GM12878 (cell line): ENCODE data around the gene CLPTM1L. TPM values are rescaled to one million over a fixed set of nuclear protein-coding genes. Genes with fewer than 3 reads are reported as not detected.

Experiments
- ATAC-seq: fragments of 200-7000 bp; cut with Tn5 transposase; 3 replicates; pipeline ENCODE4 v1.9.1; 2020; ENCODE audit warnings: mild to moderate bottlenecking, moderate library complexity
- BruUV-seq: library from RNA; stranded (reverse); fragments of 400-500 nt; replicated peaks from 2 replicates; lab custom pipeline; 2021; lab: Mats Ljungman, UMichigan
- CTCF ChIA-PET: fragments of 300-600 bp; sonication (Branson Sonifier 250); formaldehyde crosslinking; extraction: SDS; loops from one replicate; lab custom pipeline; 2021; ENCODE audit warnings: inconsistent platforms; lab: Yijun Ruan, JAX
- POLR2A ChIA-PET: fragments of 350-600 bp; formaldehyde crosslinking; extraction: SDS; loops from one replicate; lab custom pipeline; 2021; ENCODE audit warnings: inconsistent platforms; lab: Charles Lee
- RAD21 ChIA-PET: fragments of 300-600 bp; sonication (Branson Sonifier 250); formaldehyde crosslinking; loops from one replicate; lab custom pipeline; 2023; ENCODE audit warnings: antibody characterized with exemption; ENCODE audit not compliant: unreplicated experiment; lab: Charles Lee
- SMC1A ChIA-PET: fragments of 300-600 bp; sonication (Branson Sonifier 250); formaldehyde crosslinking; loops from one replicate; lab custom pipeline; 2023; ENCODE audit not compliant: unreplicated experiment, uncharacterized antibody; lab: Charles Lee
- DNase-seq: peaks from one replicate; pipeline ENCODE4 v3.0.0-alpha.2; 2011; ENCODE audit warnings: low read depth, low spot score
- FAIRE-seq: peaks from 3 replicates; lab custom pipeline; 2011; peaks lifted over from hg19 to GRCh38; lab: Jason Lieb, UNC
- H2AFZ ChIP-seq: 2 replicates; pipeline ENCODE4 v1.6.0; 2011; ENCODE audit warnings: low read depth, low read length, control low read depth; ENCODE audit not compliant: control insufficient read depth
- H3K27ac ChIP-seq: 2 replicates; pipeline ENCODE4 v1.5.1; 2011; ENCODE audit warnings: control low read depth; ENCODE audit not compliant: control insufficient read depth, insufficient read depth
- H3K27me3 ChIP-seq, 2 experiments: replicated peaks in 1 of 2; 2 replicates each; pipeline versions ENCODE4 v1.6.0 to v1.6.1; 2011; ENCODE audit warnings: low read length in 1 of 2; ENCODE audit not compliant: control insufficient read depth in 2 of 2, insufficient read depth in 2 of 2
- H3K36me3 ChIP-seq, 2 experiments: 2 replicates each; pipeline ENCODE4 v1.5.1; 2011; ENCODE audit warnings: low read length in 1 of 2; ENCODE audit not compliant: control insufficient read depth in 2 of 2, insufficient read depth in 2 of 2
- H3K4me1 ChIP-seq: 2 replicates; pipeline ENCODE4 v1.6.1; 2011; ENCODE audit warnings: mild to moderate bottlenecking, low read length, moderate library complexity, mixed read lengths; ENCODE audit not compliant: control insufficient read depth, insufficient read depth
- H3K4me2 ChIP-seq: 2 replicates; pipeline ENCODE4 v1.6.0; 2011; ENCODE audit warnings: control low read depth; ENCODE audit not compliant: control insufficient read depth, insufficient read depth
- H3K4me3 ChIP-seq: fragments of 200-600 bp; sonication (generic); 2 replicates; pipeline ENCODE4 v1.5.1; 2016
- H3K79me2 ChIP-seq: 2 replicates; pipeline ENCODE4 v1.6.0; 2011; ENCODE audit warnings: low read length; ENCODE audit not compliant: control insufficient read depth, insufficient read depth
- H3K9ac ChIP-seq: 2 replicates; pipeline ENCODE4 v1.8.0; 2011; ENCODE audit warnings: low read length, control low read depth, mixed read lengths; ENCODE audit not compliant: control insufficient read depth, insufficient read depth
- H3K9me3 ChIP-seq: replicated peaks from 3 replicates; pipeline ENCODE4 v1.5.1; 2011; ENCODE audit warnings: mild to moderate bottlenecking, low read length; ENCODE audit not compliant: control insufficient read depth, insufficient read depth
- H4K20me1 ChIP-seq: 2 replicates; pipeline ENCODE4 v1.6.0; 2011; ENCODE audit not compliant: control insufficient read depth, insufficient read depth
- ATF3 ChIP-seq: IDR thresholded peaks from 2 replicates; pipeline ENCODE4 v1.6.1; 2011; ENCODE audit warnings: low read depth, mild to moderate bottlenecking, low read length, moderate library complexity, borderline replicate concordance; ENCODE audit errors: extremely low read depth
- NFYB ChIP-seq: IDR thresholded peaks from 2 replicates; pipeline ENCODE4 v1.6.1; 2011; ENCODE audit warnings: low read depth, mild to moderate bottlenecking, low read length, improper control_type of control experiment, moderate library complexity; ENCODE audit not compliant: insufficient read depth
- RCOR1 ChIP-seq: conservative IDR thresholded peaks from 2 replicates; pipeline ENCODE4 v1.6.1; 2012; ENCODE audit warnings: low read depth, low read length, improper control_type of control experiment
- RELB ChIP-seq: fragments of 450-650 bp; IDR thresholded peaks from 2 replicates; pipeline ENCODE4 v1.6.1; 2017; ENCODE audit warnings: low read depth, mild to moderate bottlenecking, moderate library complexity
- SPI1 ChIP-seq: IDR thresholded peaks from 2 replicates; pipeline ENCODE4 v1.6.1; 2011; ENCODE audit warnings: low read depth, mild to moderate bottlenecking, low read length, moderate library complexity, borderline replicate concordance; ENCODE audit not compliant: insufficient read depth
- USF1 ChIP-seq: IDR thresholded peaks from 2 replicates; pipeline ENCODE4 v1.6.1; 2011; ENCODE audit warnings: borderline replicate concordance, low read depth, mild to moderate bottlenecking, moderate library complexity, mixed read lengths, low read length; ENCODE audit not compliant: insufficient read depth; ENCODE audit errors: extremely low read length
- ZBED1 ChIP-seq: IDR thresholded peaks from 2 replicates; pipeline ENCODE4 v1.6.1; 2016; ENCODE audit warnings: borderline replicate concordance
- ZBTB40 ChIP-seq: fragments of 450-650 bp; IDR thresholded peaks from 2 replicates; pipeline ENCODE4 v1.6.1; 2016; ENCODE audit warnings: mild to moderate bottlenecking, moderate library complexity, borderline replicate concordance
- ZNF622 ChIP-seq: fragments of 450-650 bp; IDR thresholded peaks from 2 replicates; pipeline ENCODE4 v1.6.1; 2017; ENCODE audit warnings: mild to moderate bottlenecking, inconsistent platforms
- WGBS: methylation state at CpG from one replicate; pipeline ENCODE4 v1.1.6; 2016; ENCODE audit warnings: low lambda C conversion rate; ENCODE audit not compliant: insufficient replicate concordance, insufficient coverage; ENCODE audit errors: missing lambda C conversion rate; 5-methylcytosine and 5-hydroxymethylcytosine counted together
- in situ Hi-C: fragments of 300-500 bp; cut with MboI; formaldehyde crosslinking; loops from 9 replicates; pipeline ENCODE4 v1.14.3; 2018; ENCODE audit warnings: mixed read lengths
- intact Hi-C: fragments of 100-400 bp; cut with micrococcal nuclease; formaldehyde crosslinking; loops from one replicate; pipeline ENCODE4 v1.14.2; 2022; ENCODE audit not compliant: unreplicated experiment
- polyA plus RNA-seq, 11 experiments: library from polyadenylated mRNA; depleted of rRNA in 4 of 11; unstranded in 6 of 11; stranded (reverse) in 5 of 11; fragments of >200 nt; fragmentation: Nextera tagmentation in 4 of 11; fragmentation: Illumina TruSeq in 1 of 11; extraction: Ambion mirVana in 4 of 11; extraction: Trizol in 1 of 11; gene quantifications; 1 replicate in 1 of 11; 2 replicates in 10 of 11; pipeline versions ENCODE4 v1.2.1 to v1.2.3, GENCODE V29; 2011 to 2016; ENCODE audit warnings: inconsistent platforms in 2 of 11, missing spikeins in 2 of 11, low read depth in 1 of 11
- total RNA-seq, 4 experiments: library from RNA; depleted of rRNA in 3 of 4; stranded (reverse); fragments of >200 nt in 3 of 4; fragmentation: Illumina TruSeq in 1 of 4; extraction: Trizol in 1 of 4; gene quantifications; 2 replicates each; pipeline versions ENCODE4 v1.2.1 to v1.2.3, GENCODE V29; 2013 to 2021

CLPTM1L gene
- total and polyA plus RNA-seq, 10 of the 15 experiments (the other 5 are each of a cell fraction or from before 2014, with no cell fraction given) = 2.9 to 278 (median 135) TPM

- no peaks in the 10 kb centered on the region; the same call in 2 of the 3 replicates for H3K9me3 ChIP-seq
- in situ Hi-C loops = no loop called here
- peaks cover 0 to 13% of the 10 kb centered on the region in 2 experiments; a peak in 2 of 4 replicates for H3K36me3 ChIP-seq
- DNase-seq = no peak
- WGBS = 88% methylated on average over 20 of the region's 20 CpGs
- no TSS peak for BruUV-seq
- CTCF ChIA-PET = no interaction called here
- no peaks in the 10 kb centered on the region for H3K79me2 ChIP-seq
- RAD21 ChIA-PET = no interaction called here
- H3K27me3 ChIP-seq = no peaks in the 10 kb centered on the region
- H4K20me1 ChIP-seq = no peaks in the 10 kb centered on the region; the same call in 1 of the 2 replicates
- no peak overlapping the region for H3K4me2 ChIP-seq
- TF ChIP-seq SPI1 = no peak
- TF ChIP-seq RCOR1 = no peak
- TF ChIP-seq ZNF622 = no peak
- no peak for TF ChIP-seq ATF3
- TF ChIP-seq RELB = no peak
- TF ChIP-seq ZBTB40 = no peak
- no peak for TF ChIP-seq ZBED1
- no peak for TF ChIP-seq USF1
- no peak for TF ChIP-seq NFYB
- TF ChIP-seq, all 136 proteins: peak for 0
- H3K4me3 ChIP-seq = no peak overlapping the region
- SMC1A ChIA-PET = no interaction called here
- intact Hi-C loops = no loop called here
- peaks cover 2% of the 10 kb centered on the region; the same call in 1 of the 2 replicates for H3K4me1 ChIP-seq
- FAIRE-seq (no peak), ATAC-seq (no peak)
- POLR2A ChIA-PET = no interaction called here
- no peak overlapping the region for H2AFZ ChIP-seq
- H3K27ac ChIP-seq = no peak overlapping the region
- no peak overlapping the region for H3K9ac ChIP-seq
Measured at GRCh38 chr5:1273745-1274144, 71.2 kb downstream of the CLPTM1L start.
